ACHN (cell line): ENCODE results near the gene WNT7A.
"Not testable (repeated sequence)": the region's sequence is repeated elsewhere in the genome, so short reads cannot be mapped to it uniquely, and the experiment has no call there.

ENCODE experiments used
- DNase-seq: peaks from one replicate; pipeline ENCODE4 v3.0.0-alpha.2; 2015
- in situ Hi-C: cut with HindIII; loops from 2 replicates; pipeline ENCODE4 v1.10.0; 2017; ENCODE audit warnings: low sequenced_read_pairs, low pct_ligation_motif_present, low pct_unique_long_range_greater_than_20kb

Gene WNT7A

GRCh38 chr3:13869761-13870343, 10.0 kb downstream of the WNT7A start:
- no peak for DNase-seq
- in situ Hi-C loops = no loop called here

DNA sequence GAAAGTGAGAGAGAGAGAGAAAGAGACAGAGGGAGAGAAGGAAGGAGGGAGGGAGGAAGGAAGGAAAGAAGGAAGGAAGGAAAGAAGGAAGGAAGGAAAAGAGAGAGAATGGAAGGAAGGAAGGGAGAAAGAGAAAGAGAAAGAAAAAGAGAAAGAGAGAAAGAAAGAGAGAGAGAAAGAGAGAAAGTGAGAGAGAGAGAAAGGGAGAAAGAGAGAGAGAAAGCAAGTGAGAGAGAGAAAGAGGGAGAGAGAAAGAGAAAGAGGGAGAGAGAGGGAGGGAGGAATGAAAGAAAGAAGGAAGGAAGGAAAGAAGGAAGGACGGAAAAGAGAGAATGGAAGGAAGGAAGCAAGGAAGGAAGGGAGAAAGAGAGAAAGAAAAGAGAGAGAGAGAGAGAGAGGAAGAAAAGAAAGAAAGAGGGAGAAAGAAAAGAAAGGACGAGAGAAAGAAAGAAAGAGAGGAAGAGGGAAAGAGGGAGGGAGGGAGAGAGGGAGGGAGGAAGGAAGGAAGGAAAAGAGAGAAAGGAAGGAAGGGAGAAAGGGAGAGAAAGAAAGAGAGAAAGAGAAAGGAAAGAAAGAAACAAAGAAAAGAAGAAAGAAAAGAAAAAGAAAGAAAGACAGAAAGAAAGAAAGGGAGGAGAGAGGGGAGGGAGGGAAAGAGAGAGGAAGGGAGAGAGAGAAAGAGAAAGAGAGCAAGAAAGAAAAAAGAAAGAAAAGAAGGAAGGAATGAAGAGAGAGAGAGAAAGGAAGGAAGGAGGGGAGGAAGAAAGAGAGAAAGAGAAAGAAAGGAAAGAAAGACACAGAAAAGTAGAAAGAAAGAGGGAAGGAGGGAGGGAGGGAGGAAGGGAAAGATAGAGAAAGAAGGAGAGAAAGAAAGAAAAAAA, 10.8 kb downstream of the WNT7A start:
- in situ Hi-C loops = no loop called here
- no peak for DNase-seq

GRCh38 chr3:13867732-13868131, 12.1 kb downstream of the WNT7A start:
- in situ Hi-C loops = no loop called here

GRCh38 chr3:13866041-13866965, 13.6 kb downstream of the WNT7A start:
- in situ Hi-C loops = no loop called here

More at GRCh38 chr3:13867732-13868131, 12.1 kb downstream of the WNT7A start:
- no peak for DNase-seq

DNA sequence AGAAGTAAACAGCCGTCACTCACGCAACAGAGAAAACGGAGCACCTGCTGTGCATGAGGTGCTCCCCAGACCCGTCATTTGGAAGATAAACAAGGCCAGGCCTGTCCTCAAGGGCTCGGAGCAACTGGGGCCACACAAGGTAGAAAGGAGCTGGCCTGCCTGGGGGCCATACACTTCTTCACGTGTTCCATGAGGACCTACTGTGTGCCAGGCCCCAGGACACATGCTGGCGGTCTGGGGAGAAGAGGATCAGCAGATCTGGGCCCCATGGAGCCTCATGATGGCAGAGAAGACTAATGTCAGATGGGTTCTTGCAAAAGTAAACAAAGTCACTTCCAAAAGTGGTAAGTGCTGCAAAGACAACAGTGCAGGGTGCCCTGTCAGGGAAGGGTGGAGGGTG, 14.3 kb downstream of the WNT7A start:
- in situ Hi-C loops = no loop called here
- no peak for DNase-seq

More at GRCh38 chr3:13866041-13866965, 13.6 kb downstream of the WNT7A start:
- no peak for DNase-seq

DNA sequence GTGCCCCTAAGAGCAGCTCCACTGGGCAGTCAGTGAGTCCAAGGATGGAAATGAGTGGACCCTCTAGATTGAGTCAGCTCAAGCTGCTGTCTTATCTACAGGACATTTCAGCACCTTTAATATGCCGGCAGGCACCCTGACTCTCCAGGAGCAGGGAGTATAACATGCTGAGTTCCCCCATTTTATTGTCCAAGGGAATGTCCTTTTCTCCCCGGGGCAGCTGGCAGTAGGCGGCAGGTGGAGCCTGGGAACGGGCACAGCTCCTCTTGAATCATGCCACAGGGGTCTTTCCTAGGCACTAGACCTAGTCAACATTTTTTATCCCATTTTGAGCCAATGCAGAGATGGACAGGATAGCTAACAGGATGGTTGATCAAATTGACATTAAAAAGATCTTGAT, 14.8 kb downstream of the WNT7A start:
- in situ Hi-C loops = no loop called here
- no peak for DNase-seq

DNA sequence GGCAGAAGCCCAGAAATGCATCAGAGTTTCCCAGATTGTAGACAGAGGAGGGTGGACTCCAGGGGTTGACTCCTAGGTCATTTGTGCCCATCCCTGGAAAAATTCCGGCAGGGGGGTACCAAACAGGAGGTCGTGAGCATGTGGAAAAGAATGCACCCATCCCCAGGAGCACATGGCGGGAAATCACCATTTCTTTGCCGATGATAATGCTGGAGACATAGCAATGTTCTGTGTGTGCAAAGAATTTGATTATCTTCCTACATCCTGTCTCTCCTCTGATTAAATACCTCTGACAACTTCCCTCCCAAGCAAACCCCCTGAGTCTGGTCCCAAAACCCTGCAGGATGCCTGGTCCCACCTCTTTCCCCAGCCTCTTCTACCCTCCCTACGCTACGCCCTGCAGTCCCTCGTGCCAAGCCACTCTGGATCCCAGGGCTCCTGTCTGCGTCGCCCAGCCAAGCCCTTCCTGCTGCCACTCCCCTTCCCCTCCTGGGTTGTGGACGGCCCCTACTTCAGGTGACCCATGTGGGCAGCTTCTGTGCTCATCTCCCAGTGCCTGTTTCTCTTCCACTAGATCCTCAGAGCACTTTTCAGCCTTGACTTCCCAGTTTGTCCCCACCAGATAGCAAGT, 15.8 kb downstream of the WNT7A start:
- no peak for DNase-seq
- in situ Hi-C loops = no loop called here

- in situ Hi-C loops = no loop called here
- no peak for DNase-seq
Measured at GRCh38 chr3:13863382-13863952, 16.4 kb downstream of the WNT7A start.

DNA sequence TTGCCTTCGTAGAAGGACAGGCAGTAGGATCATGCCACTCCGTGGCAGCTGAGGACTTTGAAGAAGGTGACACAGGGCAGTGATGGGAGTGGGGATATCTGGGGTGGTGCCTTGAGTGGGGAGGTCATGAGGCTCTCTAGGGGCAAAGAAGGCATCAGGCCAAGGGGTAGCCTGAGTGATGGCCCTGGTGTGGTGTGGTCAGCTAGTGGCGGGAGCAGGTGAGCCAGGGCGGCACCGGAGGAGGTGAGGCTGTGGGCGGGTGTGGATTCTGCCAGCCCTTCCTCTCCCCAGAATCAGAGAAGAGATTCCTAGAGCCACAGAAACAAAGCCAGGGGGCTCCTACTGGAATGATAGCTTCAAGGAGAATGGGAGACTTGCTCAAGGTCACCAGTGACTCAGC, 18.4 kb downstream of the WNT7A start:
- DNase-seq = no peak
- in situ Hi-C loops = no loop called here

DNA sequence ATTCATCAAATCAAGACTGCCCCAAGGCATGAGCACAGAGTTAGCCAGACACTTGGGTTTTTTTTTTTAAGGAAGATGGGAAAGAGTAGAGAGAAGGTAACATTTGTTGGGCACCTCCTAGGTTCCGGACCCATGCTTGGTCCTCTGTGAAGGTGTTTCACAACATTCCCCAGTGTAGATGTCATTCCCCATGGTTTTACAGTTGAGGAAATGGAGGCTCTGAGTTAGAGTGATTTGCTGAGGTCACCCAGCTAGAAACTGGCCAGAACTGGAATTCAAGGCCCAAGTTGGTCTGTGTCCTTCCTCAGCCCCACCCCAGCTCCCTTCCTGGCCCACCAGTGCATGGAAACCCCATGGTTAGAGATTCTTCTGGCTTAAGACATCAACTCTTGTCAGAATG, 19.9 kb downstream of the WNT7A start:
- DNase-seq = no peak
- in situ Hi-C loops = no loop called here

GRCh38 chr3:13858768-13859520, 20.9 kb downstream of the WNT7A start:
- DNase-seq = no peak
- in situ Hi-C loops = no loop called here

GRCh38 chr3:13857702-13858380, 22.0 kb downstream of the WNT7A start:
- no peak for DNase-seq
- in situ Hi-C loops = no loop called here

DNA sequence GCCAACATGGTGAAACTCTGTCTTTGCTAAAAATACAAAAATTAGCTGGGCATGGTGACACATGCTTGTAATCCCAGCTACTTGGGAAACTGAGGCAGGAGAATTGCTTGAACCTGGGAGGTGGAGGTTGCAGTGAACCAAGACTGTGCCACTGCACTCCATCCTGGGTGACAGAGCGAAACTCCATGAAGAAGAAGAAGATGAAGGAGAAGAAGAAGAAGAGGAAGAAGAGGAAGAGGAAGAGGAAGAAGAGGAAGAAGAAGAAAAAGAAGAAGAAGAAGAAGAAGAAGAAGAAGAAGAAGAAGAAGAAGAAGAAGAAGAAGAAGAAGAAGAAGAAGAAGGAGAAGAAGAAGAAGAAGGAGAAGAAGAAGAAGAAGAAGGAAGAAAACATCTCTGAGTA, 23.2 kb downstream of the WNT7A start:
- in situ Hi-C loops, DNase-seq: not testable (repeated sequence)

- DNase-seq = no peak
- in situ Hi-C loops = no loop called here
Measured at GRCh38 chr3:13856006-13856405, 23.9 kb downstream of the WNT7A start.

GRCh38 chr3:13854492-13854891, 25.4 kb downstream of the WNT7A start:
- in situ Hi-C loops = no loop called here
- DNase-seq = no peak

DNA sequence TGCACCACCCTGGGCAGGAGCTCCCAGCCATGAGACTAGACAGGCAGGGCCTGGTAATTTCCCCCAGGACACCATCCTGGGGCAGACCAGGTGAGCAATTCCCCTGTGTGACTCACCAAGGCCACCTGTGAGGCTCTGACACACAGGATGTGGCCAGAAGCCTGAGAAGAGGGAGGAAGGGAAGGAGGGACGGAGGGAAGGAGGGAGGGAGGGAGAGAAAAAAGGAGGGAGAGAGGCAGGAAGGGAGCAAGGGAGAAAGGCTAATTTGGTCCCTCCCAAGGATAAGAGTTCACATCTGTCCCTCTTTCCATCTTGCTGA, 25.9 kb downstream of the WNT7A start:
- no peak for DNase-seq
- in situ Hi-C loops = no loop called here

DNA sequence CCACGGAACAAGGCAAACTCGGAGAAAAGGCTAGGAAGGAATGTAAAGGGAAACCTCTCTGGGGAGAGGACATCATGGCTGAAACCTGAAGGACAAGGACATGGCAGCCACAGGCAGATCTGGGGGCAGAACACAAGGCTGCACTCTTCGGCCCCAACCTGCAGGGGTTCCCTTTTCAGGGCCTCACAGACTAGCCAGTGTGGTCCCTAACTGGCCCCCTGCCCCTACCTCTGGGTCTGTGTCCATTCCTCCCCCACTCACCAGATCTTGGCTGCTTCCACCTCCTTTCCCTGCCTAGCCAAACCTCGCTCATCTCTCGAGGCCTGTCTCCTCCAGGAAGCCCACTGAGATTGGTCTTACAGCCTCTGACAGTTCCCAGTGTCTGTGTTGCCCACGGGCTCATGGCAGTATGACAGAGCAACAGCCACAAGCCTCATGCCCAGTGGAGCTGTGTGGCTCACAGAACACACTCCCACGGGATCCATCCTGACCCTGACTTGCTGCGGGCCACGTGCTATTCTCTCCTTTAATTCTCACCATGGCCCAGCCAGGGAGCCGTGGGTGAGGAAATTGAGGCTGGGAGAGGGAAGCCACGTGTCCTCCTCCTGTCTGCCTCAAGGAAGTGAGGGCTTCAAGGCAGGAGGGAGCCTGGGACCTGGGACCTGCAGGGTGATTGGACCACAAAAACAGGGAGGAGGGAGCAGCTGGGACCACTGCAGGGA, 26.5 kb downstream of the WNT7A start:
- no peak for DNase-seq
- in situ Hi-C loops = no loop called here
